ENCODE results near the gene TMEM150B.

TMEM150B gene

GRCh38 chr19:55273978-55274707 is 51.0 kb downstream of the TMEM150B start:
- no peak for DNase-seq

GRCh38 chr19:55272142-55272541 is 53.0 kb downstream of the TMEM150B start:
- no peak for DNase-seq

GRCh38 chr19:55270172-55270942 is 54.8 kb downstream of the TMEM150B start:
- no peak for DNase-seq

GRCh38 chr19:55269299-55269698 is 55.8 kb downstream of the TMEM150B start:
- no peak for DNase-seq

- no peak for DNase-seq
Observed at GRCh38 chr19:55266840-55267239, 58.3 kb downstream of the TMEM150B start.

- no peak for DNase-seq
Observed at GRCh38 chr19:55266404-55266803, 58.7 kb downstream of the TMEM150B start.

- DNase-seq = no peak
Observed at GRCh38 chr19:55265723-55266386, 59.3 kb downstream of the TMEM150B start.

- no peak for DNase-seq
Observed at GRCh38 chr19:55265173-55265572, 60.0 kb downstream of the TMEM150B start.

- DNase-seq = no peak
Observed at GRCh38 chr19:55264531-55264930, 60.6 kb downstream of the TMEM150B start.
